Breast epithelium (tissue), 4 donors: Measurements from ENCODE around the gene OR2AG1. TPM values are rescaled to one million over a fixed set of nuclear protein-coding genes. Genes with fewer than 3 reads are reported as not detected.
A peak's percentile ranks its signal among the peaks of the same experiment; 100 is the strongest.
"Not testable (repeated sequence)": the region's sequence is repeated elsewhere in the genome, so short reads cannot be mapped to it uniquely, and the experiment has no call there.

ENCODE experiments used
- DNase-seq, 2 donors: peaks; one replicate each; pipeline ENCODE4 v3.0.0-alpha.2; 2019; ENCODE audit warnings: low spot score in 2 of 2
- H3K27ac ChIP-seq, 2 donors: fragments of 200-600 bp; sonication (generic) in 1 of 2; one replicate each; pipeline ENCODE4 v1.5.1; 2016 to 2019; ENCODE audit warnings: mild to moderate bottlenecking in 1 of 2
- H3K27me3 ChIP-seq, 2 donors: fragments of 200-600 bp; sonication (generic) in 1 of 2; one replicate each; pipeline versions ENCODE4 v1.5.1 to v1.6.0; 2017 to 2019; ENCODE audit warnings: control low read depth in 1 of 2, mild to moderate bottlenecking in 1 of 2
- H3K36me3 ChIP-seq: fragments of 200-600 bp; one replicate; pipeline ENCODE4 v1.5.1; 2019
- H3K4me1 ChIP-seq, 2 donors: fragments of 200-600 bp; sonication (generic); one replicate each; pipeline ENCODE4 v1.5.1; 2016 to 2019; ENCODE audit warnings: control low read depth in 1 of 2
- H3K4me3 ChIP-seq, 3 donors: fragments of 200-600 bp; sonication (generic); 1 replicate in 2 of 3; 2 replicates in 1 of 3; pipeline ENCODE4 v1.5.1; 2016 to 2019; ENCODE audit warnings: mild to moderate bottlenecking in 3 of 3, moderate library complexity in 2 of 3
- H3K9me3 ChIP-seq, 2 donors: fragments of 200-600 bp; sonication (generic) in 1 of 2; one replicate each; pipeline ENCODE4 v1.5.1; 2016 to 2019; ENCODE audit warnings: control low read depth in 1 of 2
- POLR2A ChIP-seq: fragments of 450-650 bp; IDR thresholded peaks from one replicate; pipeline ENCODE4 v1.6.1; 2016; ENCODE audit warnings: antibody characterized with exemption, mild to moderate bottlenecking, moderate library complexity
- POLR2AphosphoS5 ChIP-seq, 3 donors: sonication (generic); formaldehyde crosslinking; IDR thresholded peaks; one replicate each; pipeline ENCODE4 v1.6.1; 2017; ENCODE audit warnings: antibody characterized with exemption in 3 of 3
- intact Hi-C: fragments of 100-400 bp; cut with DNase I; formaldehyde crosslinking; loops from one replicate; pipeline ENCODE4 v1.15.1; 2023; ENCODE audit warnings: low total_unique reads
- total RNA-seq, 3 donors: library from RNA; depleted of rRNA; stranded (reverse); fragments of >200 nt; gene quantifications; one replicate each; pipeline ENCODE4 v1.1.0, GENCODE V29; 2016
- TF ChIP-seq, protein P1 (sequence below), 3 donors: fragments of 450-650 bp; IDR thresholded peaks; one replicate each; pipeline ENCODE4 v1.5.1; 2016 to 2017; ENCODE audit warnings: antibody characterized with exemption in 3 of 3, mild to moderate bottlenecking in 3 of 3, moderate library complexity in 3 of 3

Gene OR2AG1
- total RNA-seq, 3 donors from 2014 or later: not detected

DNA sequence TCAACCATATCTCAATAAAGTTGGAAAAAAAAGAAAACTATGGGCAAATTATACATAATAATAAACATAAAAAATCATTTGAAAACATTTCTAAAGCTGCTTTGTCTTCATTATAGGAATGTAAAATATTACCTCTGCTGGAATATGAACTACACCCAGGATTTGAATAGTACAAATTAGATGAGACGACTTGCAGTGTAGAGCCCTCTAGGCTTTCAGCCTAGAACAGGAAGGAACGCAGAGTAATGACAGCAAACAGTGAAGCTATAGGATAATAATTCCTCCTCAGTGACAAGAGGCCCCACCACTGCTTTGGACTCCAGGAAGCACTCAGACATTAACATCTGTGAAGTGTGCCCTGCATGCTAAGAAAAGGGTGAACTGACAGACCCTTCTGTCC, 7.7 kb downstream of the OR2AG1 start:
- intact Hi-C loops: no loop called here
- Histone ChIP-seq H3K36me3 (no peaks in the 10 kb centered on the region), H3K9me3 (no peaks in the 10 kb centered on the region), H3K4me3 (no peak overlapping the region), H3K27ac (no peak overlapping the region), H3K27me3 (no peaks in the 10 kb centered on the region), H3K4me1 (no peaks in the 10 kb centered on the region)
- no peak for TF ChIP-seq POLR2A
- TF ChIP-seq, protein P1, sequence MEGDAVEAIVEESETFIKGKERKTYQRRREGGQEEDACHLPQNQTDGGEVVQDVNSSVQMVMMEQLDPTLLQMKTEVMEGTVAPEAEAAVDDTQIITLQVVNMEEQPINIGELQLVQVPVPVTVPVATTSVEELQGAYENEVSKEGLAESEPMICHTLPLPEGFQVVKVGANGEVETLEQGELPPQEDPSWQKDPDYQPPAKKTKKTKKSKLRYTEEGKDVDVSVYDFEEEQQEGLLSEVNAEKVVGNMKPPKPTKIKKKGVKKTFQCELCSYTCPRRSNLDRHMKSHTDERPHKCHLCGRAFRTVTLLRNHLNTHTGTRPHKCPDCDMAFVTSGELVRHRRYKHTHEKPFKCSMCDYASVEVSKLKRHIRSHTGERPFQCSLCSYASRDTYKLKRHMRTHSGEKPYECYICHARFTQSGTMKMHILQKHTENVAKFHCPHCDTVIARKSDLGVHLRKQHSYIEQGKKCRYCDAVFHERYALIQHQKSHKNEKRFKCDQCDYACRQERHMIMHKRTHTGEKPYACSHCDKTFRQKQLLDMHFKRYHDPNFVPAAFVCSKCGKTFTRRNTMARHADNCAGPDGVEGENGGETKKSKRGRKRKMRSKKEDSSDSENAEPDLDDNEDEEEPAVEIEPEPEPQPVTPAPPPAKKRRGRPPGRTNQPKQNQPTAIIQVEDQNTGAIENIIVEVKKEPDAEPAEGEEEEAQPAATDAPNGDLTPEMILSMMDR (IDR thresholded peaks at IDR 0.05): no peak
- no peak for DNase-seq

DNA sequence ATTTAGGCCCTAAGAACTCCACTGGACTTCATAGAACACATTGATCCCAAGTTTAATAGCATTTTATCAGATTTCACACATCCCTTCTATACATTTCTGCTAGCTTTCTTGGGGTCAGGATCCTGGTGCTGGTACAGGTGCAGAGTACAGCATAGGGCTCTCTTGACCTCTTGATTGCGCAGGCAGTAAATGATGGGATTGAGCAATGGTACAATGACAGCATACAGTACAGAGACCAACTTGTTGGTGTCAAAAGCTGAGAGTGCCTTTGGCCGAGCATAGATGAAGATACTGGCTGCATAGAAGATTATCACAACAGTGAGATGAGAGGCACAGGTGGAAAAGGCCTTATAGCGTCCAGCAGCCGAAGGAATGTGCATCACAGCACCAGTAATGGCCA, 11.8 kb downstream of the OR2AG1 start:
- TF ChIP-seq POLR2A: no peak
- TF ChIP-seq, protein P1 (IDR thresholded peaks at IDR 0.05): no peak
- no peak for TF ChIP-seq POLR2AphosphoS5 (IDR thresholded peaks at IDR 0.05)
- H3K4me3 ChIP-seq: no peak overlapping the region

DNA sequence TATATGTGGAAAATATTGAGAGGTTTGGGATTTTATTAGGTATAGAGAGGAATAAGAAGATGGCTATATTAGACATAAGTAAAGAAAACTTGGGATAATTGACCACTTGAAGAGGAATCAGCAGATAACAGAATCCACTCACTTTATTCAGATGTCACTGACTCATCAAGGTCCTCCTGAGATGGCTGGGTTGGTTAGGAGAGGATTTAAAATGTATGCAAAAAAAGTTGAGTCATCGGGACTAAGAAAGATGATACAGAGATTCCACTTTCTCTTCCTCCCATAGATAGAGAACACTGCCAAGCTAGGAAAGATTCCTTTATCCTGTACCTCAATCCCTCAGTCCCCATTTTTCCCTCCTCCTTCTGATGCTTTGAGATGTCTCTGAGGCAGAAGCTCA, 16.6 kb downstream of the OR2AG1 start, which contains the start of gene OR6A2:
Gene OR6A2 (minus strand): TSS at position 288 of the 400 bp plus-strand sequence. CDS start 3,981 bp downstream, outside the sequence.
- H3K36me3 ChIP-seq: no peaks in the 10 kb centered on the region
- TF ChIP-seq POLR2A (no peak), POLR2AphosphoS5 (IDR thresholded peaks at IDR 0.05) (no peak)
- TF ChIP-seq, protein P1 (IDR thresholded peaks at IDR 0.05): no peak
- no peak within 1 kb of the TSS for H3K4me3 ChIP-seq
- peaks cover 0 to 11% of the 10 kb centered on the region in 2 donors for H3K9me3 ChIP-seq
- intact Hi-C loops: no loop called here
- H3K27ac ChIP-seq: no peak within 1 kb of the TSS
- H3K4me1 ChIP-seq: no peaks in the 10 kb centered on the region
- H3K27me3 ChIP-seq: no peaks in the 10 kb centered on the region
- DNase-seq: no peak

More for the DNA sequence above, 11.8 kb downstream of the OR2AG1 start:
- H3K27me3 ChIP-seq: no peaks in the 10 kb centered on the region
- no peak overlapping the region for H3K27ac ChIP-seq
- H3K4me1 ChIP-seq: no peaks in the 10 kb centered on the region
- DNase-seq: no peak
- intact Hi-C loops: no loop called here
- no peaks in the 10 kb centered on the region for H3K36me3 ChIP-seq
- no peaks in the 10 kb centered on the region for H3K9me3 ChIP-seq

DNA sequence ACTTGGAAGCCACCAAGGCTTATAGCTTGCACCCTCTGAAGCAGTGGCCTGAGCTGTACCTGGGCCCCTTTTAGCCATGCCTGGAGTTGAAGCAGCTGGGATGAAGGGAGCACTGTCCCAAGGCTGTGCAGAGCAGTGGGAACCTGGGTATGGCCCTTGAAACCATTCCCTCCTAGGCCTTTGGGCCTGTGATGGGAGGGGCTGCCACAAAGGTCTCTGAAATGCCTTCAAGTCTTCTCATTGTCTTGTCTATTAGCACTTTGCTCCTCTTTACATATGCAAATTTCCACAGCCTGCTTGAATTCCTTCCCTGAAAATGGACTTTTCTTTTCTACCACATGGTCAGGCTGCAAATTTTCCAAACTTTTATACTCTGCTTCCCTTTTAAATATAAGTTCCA, 18.3 kb downstream of the OR2AG1 start:
- H3K36me3 ChIP-seq, H3K27me3 ChIP-seq, H3K4me1 ChIP-seq, DNase-seq, intact Hi-C loops, H3K4me3 ChIP-seq, H3K27ac ChIP-seq: not testable (repeated sequence)
- peaks cover 0 to 11% of the 10 kb centered on the region in 2 donors for H3K9me3 ChIP-seq

DNA sequence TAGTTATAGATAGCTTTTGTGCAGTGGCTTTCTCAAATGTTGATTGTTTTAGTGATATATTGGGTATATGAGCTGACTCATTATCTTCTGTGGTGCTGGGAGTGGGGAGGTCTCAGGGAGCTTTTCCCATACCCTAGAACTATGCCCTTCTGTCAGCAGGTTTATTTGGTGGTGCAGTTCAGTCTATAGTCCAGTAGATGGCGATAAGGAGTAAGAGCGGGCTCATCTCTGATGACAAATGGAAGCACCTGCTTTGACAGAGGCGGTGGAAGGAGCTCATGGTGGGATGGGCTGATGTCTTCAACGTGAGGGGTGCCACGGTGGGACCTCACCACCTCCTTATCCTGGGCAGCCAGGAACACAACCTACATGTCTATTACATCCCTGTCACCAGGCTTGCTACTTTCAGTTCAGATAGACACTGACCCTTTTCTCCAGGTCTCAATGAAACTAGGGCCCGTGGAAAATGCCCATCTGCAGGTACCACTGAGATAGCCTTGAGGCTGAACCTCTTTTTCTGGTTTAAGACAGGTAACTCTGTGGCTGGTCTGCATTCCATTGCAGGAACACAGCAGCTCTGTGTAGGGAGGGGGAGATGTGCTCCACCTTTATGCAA, 29.7 kb downstream of the OR2AG1 start:
- Histone ChIP-seq H3K9me3 (no peaks in the 10 kb centered on the region), H3K4me3 (no peak overlapping the region)

More for the DNA sequence above, 29.7 kb downstream of the OR2AG1 start:
- no peak for DNase-seq
- H3K36me3 ChIP-seq: no peaks in the 10 kb centered on the region
- no peaks in the 10 kb centered on the region for H3K27me3 ChIP-seq
- H3K4me1 ChIP-seq: no peaks in the 10 kb centered on the region
- no peak overlapping the region for H3K27ac ChIP-seq
- TF ChIP-seq, protein P1 (IDR thresholded peaks at IDR 0.05): peak in 2 of 3 donors; percentile 50 to 55
- TF ChIP-seq POLR2A (no peak), POLR2AphosphoS5 (IDR thresholded peaks at IDR 0.05) (no peak)
- intact Hi-C loops: no loop called here
